Liver (tissue), 9 donors: Measurements from ENCODE around the gene BCAR3. TPM values are rescaled to one million over a fixed set of nuclear protein-coding genes. Genes with fewer than 3 reads are reported as not detected.

Experiments
- DNase-seq: peaks from one replicate; pipeline ENCODE4 v3.0.0-alpha.2; 2017; ENCODE audit warnings: low spot score
- H3K27ac ChIP-seq, 2 donors: one replicate each; pipeline ENCODE4 v1.7.0; 2013; ENCODE audit warnings: inconsistent platforms in 2 of 2, low read length in 2 of 2, control low read depth in 1 of 2, low read depth in 1 of 2, mild to moderate bottlenecking in 1 of 2
- H3K27me3 ChIP-seq, 4 donors: one replicate each; pipeline versions ENCODE4 v1.6.1 to v1.7.0; 2013; ENCODE audit warnings: low read length in 3 of 4, inconsistent platforms in 1 of 4, mild to moderate bottlenecking in 1 of 4, moderate library complexity in 1 of 4; ENCODE audit not compliant: control insufficient read depth in 4 of 4, insufficient read depth in 4 of 4
- H3K36me3 ChIP-seq, 4 donors: one replicate each; pipeline versions ENCODE4 v1.6.1 to v1.7.0; 2013; ENCODE audit warnings: low read length in 3 of 4, mild to moderate bottlenecking in 3 of 4, low read depth in 1 of 4, moderate library complexity in 1 of 4; ENCODE audit not compliant: control insufficient read depth in 4 of 4, insufficient read depth in 3 of 4
- H3K4me1 ChIP-seq, 4 donors: one replicate each; pipeline versions ENCODE4 v1.6.1 to v1.7.0; 2013; ENCODE audit warnings: low read length in 3 of 4, mild to moderate bottlenecking in 3 of 4, moderate library complexity in 1 of 4; ENCODE audit not compliant: control insufficient read depth in 4 of 4, insufficient read depth in 4 of 4
- H3K4me3 ChIP-seq, 3 donors: one replicate each; pipeline versions ENCODE4 v1.6.1 to v1.7.0; 2013; ENCODE audit warnings: low read length in 3 of 3, control low read depth in 1 of 3, low read depth in 1 of 3, mild to moderate bottlenecking in 1 of 3
- H3K9ac ChIP-seq, 2 donors: one replicate each; pipeline ENCODE4 v1.7.0; 2013; ENCODE audit warnings: low read length in 2 of 2, mild to moderate bottlenecking in 2 of 2, moderate library complexity in 2 of 2, control low read depth in 1 of 2, low read depth in 1 of 2
- H3K9me3 ChIP-seq, 4 donors: one replicate each; pipeline versions ENCODE4 v1.6.1 to v1.7.0; 2013; ENCODE audit warnings: low read length in 3 of 4; ENCODE audit not compliant: control insufficient read depth in 4 of 4
- EGR1 ChIP-seq, 2 donors: IDR thresholded peaks; 2 replicates each; pipeline ENCODE4 v1.6.1; 2016 to 2018; ENCODE audit warnings: antibody characterized with exemption in 2 of 2, low read depth in 2 of 2
- FOXA1 ChIP-seq: IDR thresholded peaks from 2 replicates; pipeline ENCODE4 v1.6.1; 2016; ENCODE audit warnings: antibody characterized with exemption
- FOXA2 ChIP-seq: IDR thresholded peaks from 2 replicates; pipeline ENCODE4 v1.6.1; 2016; ENCODE audit warnings: antibody characterized with exemption
- GABPA ChIP-seq, 2 donors: IDR thresholded peaks in 1 of 2; conservative IDR thresholded peaks in 1 of 2; 2 replicates each; pipeline ENCODE4 v1.6.1; 2016; ENCODE audit warnings: antibody characterized with exemption in 2 of 2, mild to moderate bottlenecking in 1 of 2, moderate library complexity in 1 of 2
- HNF4G ChIP-seq: IDR thresholded peaks from 2 replicates; pipeline ENCODE4 v1.6.1; 2016; ENCODE audit warnings: antibody characterized with exemption
- JUND ChIP-seq, 2 donors: IDR thresholded peaks; 2 replicates each; pipeline ENCODE4 v1.6.1; 2016; ENCODE audit warnings: antibody characterized with exemption in 2 of 2
- NR2F2 ChIP-seq: IDR thresholded peaks from 2 replicates; pipeline ENCODE4 v1.6.1; 2016; ENCODE audit warnings: antibody characterized with exemption
- RAD21 ChIP-seq, 2 donors: IDR thresholded peaks; 2 replicates each; pipeline ENCODE4 v1.6.1; 2016; ENCODE audit warnings: antibody characterized with exemption in 2 of 2, mild to moderate bottlenecking in 2 of 2
- RXRA ChIP-seq, 2 donors: IDR thresholded peaks; 2 replicates each; pipeline ENCODE4 v1.6.1; 2017 to 2018; ENCODE audit warnings: antibody characterized with exemption in 2 of 2, mild to moderate bottlenecking in 1 of 2
- SP1 ChIP-seq: IDR thresholded peaks from 2 replicates; pipeline ENCODE4 v1.6.1; 2018; ENCODE audit warnings: antibody characterized with exemption, mild to moderate bottlenecking
- TAF1 ChIP-seq: conservative IDR thresholded peaks from 2 replicates; pipeline ENCODE4 v1.6.1; 2016; ENCODE audit warnings: antibody characterized with exemption, mild to moderate bottlenecking
- YY1 ChIP-seq: IDR thresholded peaks from 2 replicates; pipeline ENCODE4 v1.6.1; 2016; ENCODE audit warnings: antibody characterized with exemption, mild to moderate bottlenecking
- WGBS: extraction: QIAGEN DNeasy Blood & Tissue Kit; methylation state at CpG from one replicate; pipeline ENCODE4 v1.1.7; 2013; 5-methylcytosine and 5-hydroxymethylcytosine counted together
- polyA plus RNA-seq, 2 donors: library from polyadenylated mRNA; stranded (reverse) in 1 of 2; unstranded in 1 of 2; fragments of 200-250 nt in 1 of 2; fragments of >200 nt in 1 of 2; fragmentation: Nextera tagmentation in 1 of 2; extraction: Ambion mirVana in 1 of 2; gene quantifications; one replicate each; pipeline versions ENCODE4 v1.2.1 to v1.2.3, GENCODE V29; 2013 to 2015
- total RNA-seq, 2 donors: library from RNA; depleted of rRNA; stranded (reverse); fragments of >200 nt; gene quantifications; one replicate each; pipeline ENCODE4 v1.2.3, GENCODE V29; 2014
- TF ChIP-seq, protein P1 (sequence below): IDR thresholded peaks from 2 replicates; pipeline ENCODE4 v1.6.1; 2016; ENCODE audit warnings: antibody characterized with exemption
- TF ChIP-seq, protein P2 (sequence below): IDR thresholded peaks from 2 replicates; pipeline ENCODE4 v1.6.1; 2016; ENCODE audit warnings: antibody characterized with exemption
- TF ChIP-seq, protein P3 (sequence below): IDR thresholded peaks from 2 replicates; pipeline ENCODE4 v1.6.1; 2016; ENCODE audit warnings: antibody characterized with exemption, mild to moderate bottlenecking
- TF ChIP-seq, protein P4 (sequence below): fragments of 150-350 bp; IDR thresholded peaks from 2 replicates; pipeline ENCODE4 v1.5.1; 2017; ENCODE audit warnings: improper control_type of control experiment, low read depth, low read length; ENCODE audit not compliant: missing input control
- TF ChIP-seq, protein P5 (sequence below): IDR thresholded peaks from 2 replicates; pipeline ENCODE4 v1.6.1; 2016; ENCODE audit warnings: antibody characterized with exemption
- donor health status: healthy.
- donor health status: healthy.
- donor health status: healthy.
- donor health status: healthy.
- donor health status: healthy.

Gene BCAR3
- total and polyA plus RNA-seq, 4 donors: 2.8 to 10.3 (median 7.7) TPM

DNA sequence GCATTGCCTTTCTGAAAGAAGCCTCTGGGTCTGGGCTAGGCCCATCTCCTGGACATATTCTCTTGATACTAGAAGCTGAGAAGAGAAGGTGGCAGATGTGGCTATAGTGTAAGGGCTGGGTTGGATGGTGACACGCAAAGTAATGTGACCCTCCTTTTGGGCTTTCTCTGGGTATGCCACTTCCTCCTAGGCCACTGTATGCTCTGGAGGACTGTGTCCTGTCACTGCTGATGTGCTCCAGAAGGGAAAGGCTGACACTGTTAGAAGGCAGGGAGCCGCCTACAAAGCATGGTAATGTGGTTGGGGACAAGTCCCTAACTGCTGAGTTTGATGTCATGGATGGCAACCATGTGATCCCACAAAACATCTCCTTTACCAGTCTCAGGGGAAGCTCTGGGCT lies 112.1 kb downstream of the BCAR3 start:
- Histone ChIP-seq H3K36me3 (peaks cover 9 to 64% (median 33%) of the 10 kb centered on the region in 4 donors), H3K27ac (no peak overlapping the region)

DNA sequence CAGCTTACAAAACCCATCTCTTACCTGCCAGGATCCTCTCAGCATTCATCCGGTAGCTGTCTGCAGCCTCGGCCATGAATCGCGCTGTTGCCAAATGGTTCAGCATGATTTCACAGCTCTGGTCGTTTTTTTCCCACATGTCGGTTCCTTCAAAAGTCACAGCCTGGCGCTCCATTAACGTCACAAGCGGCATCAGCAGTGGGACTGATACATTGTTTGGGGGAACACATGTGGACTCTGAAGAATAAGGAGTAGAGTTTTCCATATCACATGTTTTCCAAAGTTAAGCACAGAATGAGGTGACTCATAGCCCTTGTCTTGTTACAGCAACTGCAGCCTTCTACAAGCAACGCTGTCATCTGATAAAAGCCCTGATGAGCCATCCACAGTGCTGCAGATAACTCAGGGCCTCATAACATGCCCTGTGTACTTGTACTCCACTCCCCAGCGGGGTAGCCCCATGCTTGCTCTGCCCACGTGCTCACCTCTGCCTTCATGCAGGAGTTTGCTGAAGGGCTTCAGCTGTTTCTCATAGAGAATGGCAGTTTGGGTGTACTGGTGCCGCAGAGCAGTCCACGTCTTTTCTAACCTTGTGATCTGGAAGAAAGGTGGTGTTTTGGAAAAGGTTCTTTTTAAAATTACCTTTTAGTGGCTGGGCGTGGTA lies 114.2 kb downstream of the BCAR3 start:
- 91% methylated on average over 15 of the region's 15 CpGs for whole genome bisulfite sequencing
- Histone ChIP-seq H3K4me1 (no peaks in the 10 kb centered on the region), H3K9ac (no peak overlapping the region), H3K27me3 (no peaks in the 10 kb centered on the region), H3K27ac (no peak overlapping the region), H3K9me3 (no peaks in the 10 kb centered on the region), H3K36me3 (peaks cover 6 to 58% (median 32%) of the 10 kb centered on the region in 4 donors), H3K4me3 (no peak overlapping the region)
- DNase-seq: no peak
- TF ChIP-seq FOXA1: no peak
- TF ChIP-seq, protein P1, sequence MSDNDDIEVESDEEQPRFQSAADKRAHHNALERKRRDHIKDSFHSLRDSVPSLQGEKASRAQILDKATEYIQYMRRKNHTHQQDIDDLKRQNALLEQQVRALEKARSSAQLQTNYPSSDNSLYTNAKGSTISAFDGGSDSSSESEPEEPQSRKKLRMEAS: no peak
- TF ChIP-seq RAD21 (IDR thresholded peaks at IDR 0.05): no peak
- TF ChIP-seq, protein P2, sequence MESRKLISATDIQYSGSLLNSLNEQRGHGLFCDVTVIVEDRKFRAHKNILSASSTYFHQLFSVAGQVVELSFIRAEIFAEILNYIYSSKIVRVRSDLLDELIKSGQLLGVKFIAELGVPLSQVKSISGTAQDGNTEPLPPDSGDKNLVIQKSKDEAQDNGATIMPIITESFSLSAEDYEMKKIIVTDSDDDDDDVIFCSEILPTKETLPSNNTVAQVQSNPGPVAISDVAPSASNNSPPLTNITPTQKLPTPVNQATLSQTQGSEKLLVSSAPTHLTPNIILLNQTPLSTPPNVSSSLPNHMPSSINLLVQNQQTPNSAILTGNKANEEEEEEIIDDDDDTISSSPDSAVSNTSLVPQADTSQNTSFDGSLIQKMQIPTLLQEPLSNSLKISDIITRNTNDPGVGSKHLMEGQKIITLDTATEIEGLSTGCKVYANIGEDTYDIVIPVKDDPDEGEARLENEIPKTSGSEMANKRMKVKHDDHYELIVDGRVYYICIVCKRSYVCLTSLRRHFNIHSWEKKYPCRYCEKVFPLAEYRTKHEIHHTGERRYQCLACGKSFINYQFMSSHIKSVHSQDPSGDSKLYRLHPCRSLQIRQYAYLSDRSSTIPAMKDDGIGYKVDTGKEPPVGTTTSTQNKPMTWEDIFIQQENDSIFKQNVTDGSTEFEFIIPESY: no peak
- no peak for TF ChIP-seq TAF1
- no peak for TF ChIP-seq HNF4G
- TF ChIP-seq EGR1 (IDR thresholded peaks at IDR 0.05; ENCODE audit: low read depth in 2 of 2): no peak
- no peak for TF ChIP-seq NR2F2
- no peak for TF ChIP-seq SP1
- TF ChIP-seq JUND (IDR thresholded peaks at IDR 0.05): no peak
- TF ChIP-seq, protein P3, sequence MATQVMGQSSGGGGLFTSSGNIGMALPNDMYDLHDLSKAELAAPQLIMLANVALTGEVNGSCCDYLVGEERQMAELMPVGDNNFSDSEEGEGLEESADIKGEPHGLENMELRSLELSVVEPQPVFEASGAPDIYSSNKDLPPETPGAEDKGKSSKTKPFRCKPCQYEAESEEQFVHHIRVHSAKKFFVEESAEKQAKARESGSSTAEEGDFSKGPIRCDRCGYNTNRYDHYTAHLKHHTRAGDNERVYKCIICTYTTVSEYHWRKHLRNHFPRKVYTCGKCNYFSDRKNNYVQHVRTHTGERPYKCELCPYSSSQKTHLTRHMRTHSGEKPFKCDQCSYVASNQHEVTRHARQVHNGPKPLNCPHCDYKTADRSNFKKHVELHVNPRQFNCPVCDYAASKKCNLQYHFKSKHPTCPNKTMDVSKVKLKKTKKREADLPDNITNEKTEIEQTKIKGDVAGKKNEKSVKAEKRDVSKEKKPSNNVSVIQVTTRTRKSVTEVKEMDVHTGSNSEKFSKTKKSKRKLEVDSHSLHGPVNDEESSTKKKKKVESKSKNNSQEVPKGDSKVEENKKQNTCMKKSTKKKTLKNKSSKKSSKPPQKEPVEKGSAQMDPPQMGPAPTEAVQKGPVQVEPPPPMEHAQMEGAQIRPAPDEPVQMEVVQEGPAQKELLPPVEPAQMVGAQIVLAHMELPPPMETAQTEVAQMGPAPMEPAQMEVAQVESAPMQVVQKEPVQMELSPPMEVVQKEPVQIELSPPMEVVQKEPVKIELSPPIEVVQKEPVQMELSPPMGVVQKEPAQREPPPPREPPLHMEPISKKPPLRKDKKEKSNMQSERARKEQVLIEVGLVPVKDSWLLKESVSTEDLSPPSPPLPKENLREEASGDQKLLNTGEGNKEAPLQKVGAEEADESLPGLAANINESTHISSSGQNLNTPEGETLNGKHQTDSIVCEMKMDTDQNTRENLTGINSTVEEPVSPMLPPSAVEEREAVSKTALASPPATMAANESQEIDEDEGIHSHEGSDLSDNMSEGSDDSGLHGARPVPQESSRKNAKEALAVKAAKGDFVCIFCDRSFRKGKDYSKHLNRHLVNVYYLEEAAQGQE: no peak
- TF ChIP-seq FOXA2: no peak
- TF ChIP-seq, protein P4, sequence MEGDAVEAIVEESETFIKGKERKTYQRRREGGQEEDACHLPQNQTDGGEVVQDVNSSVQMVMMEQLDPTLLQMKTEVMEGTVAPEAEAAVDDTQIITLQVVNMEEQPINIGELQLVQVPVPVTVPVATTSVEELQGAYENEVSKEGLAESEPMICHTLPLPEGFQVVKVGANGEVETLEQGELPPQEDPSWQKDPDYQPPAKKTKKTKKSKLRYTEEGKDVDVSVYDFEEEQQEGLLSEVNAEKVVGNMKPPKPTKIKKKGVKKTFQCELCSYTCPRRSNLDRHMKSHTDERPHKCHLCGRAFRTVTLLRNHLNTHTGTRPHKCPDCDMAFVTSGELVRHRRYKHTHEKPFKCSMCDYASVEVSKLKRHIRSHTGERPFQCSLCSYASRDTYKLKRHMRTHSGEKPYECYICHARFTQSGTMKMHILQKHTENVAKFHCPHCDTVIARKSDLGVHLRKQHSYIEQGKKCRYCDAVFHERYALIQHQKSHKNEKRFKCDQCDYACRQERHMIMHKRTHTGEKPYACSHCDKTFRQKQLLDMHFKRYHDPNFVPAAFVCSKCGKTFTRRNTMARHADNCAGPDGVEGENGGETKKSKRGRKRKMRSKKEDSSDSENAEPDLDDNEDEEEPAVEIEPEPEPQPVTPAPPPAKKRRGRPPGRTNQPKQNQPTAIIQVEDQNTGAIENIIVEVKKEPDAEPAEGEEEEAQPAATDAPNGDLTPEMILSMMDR: no peak

More for the DNA sequence above, 112.1 kb downstream of the BCAR3 start:
- H3K9me3 ChIP-seq: no peaks in the 10 kb centered on the region
- WGBS: 96% methylated on average over 2 of the region's 2 CpGs
- DNase-seq: no peak
- no peak overlapping the region for H3K9ac ChIP-seq
- H3K4me3 ChIP-seq: no peak overlapping the region
- no peaks in the 10 kb centered on the region for H3K27me3 ChIP-seq
- no peaks in the 10 kb centered on the region for H3K4me1 ChIP-seq
- TF ChIP-seq YY1 (no peak), HNF4G (no peak), JUND (IDR thresholded peaks at IDR 0.05) (no peak), GABPA (IDR thresholded peaks at IDR 0.05 in 1 of 2, conservative IDR thresholded peaks at IDR 0.05 in 1 of 2) (no peak), RXRA (IDR thresholded peaks at IDR 0.05) (no peak), TAF1 (no peak), SP1 (no peak), NR2F2 (no peak), FOXA1 (no peak)
- TF ChIP-seq, protein P4: no peak
- TF ChIP-seq, protein P5, sequence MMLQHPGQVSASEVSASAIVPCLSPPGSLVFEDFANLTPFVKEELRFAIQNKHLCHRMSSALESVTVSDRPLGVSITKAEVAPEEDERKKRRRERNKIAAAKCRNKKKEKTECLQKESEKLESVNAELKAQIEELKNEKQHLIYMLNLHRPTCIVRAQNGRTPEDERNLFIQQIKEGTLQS: no peak
- TF ChIP-seq, protein P1: no peak
